ENCODE data around the gene GMPS.
"Not testable (repeated sequence)": the region's sequence is repeated elsewhere in the genome, so short reads cannot be mapped to it uniquely, and the experiment has no call there.

Gene GMPS

DNA sequence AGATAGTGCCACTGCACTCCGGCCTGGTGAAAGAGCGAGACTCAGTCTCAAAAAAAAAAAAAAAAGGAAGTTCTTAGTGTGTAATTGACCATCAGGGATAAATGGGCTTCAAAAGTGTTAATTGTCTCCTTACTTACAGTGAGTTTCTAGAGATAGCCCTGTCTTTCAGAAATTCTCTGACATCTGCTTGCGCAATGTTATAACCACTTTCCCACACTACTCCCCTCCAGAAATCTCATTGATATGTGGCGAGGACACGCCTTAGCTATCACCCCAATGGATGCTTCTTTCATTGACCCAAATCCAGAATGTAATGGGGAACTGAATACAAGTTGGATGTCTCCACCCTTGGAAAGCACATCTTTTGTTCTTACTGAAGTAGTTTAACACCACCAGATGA, 70.9 kb downstream of the GMPS start:
- no peak for DNase-seq (ENCODE audit: low read depth in 2 of 2)

DNA sequence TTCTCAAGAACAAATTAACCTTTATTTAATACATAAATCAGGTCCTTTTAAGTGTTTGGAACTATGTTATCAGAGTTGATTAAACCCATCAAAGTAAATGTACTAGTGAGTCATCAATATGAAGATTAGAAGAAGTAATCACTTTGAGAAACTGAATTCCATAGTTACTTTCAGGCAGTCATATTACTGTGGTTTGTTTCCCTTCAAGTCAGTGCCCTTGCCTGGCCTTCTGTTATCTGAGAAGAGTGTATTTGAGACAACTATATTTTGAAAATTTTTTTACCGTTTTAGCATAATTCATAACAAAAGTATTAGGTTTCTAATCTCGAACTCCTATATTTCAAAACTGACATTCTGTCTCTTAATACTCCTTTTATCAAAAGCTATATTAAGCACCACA, 73.6 kb downstream of the GMPS start:
- DNase-seq (ENCODE audit: low read depth in 2 of 2): no peak

DNA sequence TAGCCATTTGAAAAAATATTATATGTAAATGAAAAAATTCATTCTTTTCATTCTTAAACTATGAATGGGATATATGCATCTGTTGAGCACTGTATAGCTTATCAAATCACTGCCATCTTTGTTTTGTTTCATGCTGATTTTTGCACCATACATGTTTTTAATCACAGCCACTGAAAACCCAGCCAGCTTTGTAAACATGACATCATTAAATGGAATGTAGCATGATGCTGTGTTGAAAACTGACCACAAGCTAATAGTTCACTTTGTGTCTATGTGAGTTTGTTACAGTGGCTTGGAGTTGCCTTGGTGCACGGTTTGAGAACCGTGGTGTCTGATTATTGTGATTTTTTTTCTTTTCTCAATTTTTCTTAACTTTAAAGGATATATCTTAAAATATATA, 75.7 kb downstream of the GMPS start:
- DNase-seq (ENCODE audit: low read depth in 2 of 2): no peak

DNA sequence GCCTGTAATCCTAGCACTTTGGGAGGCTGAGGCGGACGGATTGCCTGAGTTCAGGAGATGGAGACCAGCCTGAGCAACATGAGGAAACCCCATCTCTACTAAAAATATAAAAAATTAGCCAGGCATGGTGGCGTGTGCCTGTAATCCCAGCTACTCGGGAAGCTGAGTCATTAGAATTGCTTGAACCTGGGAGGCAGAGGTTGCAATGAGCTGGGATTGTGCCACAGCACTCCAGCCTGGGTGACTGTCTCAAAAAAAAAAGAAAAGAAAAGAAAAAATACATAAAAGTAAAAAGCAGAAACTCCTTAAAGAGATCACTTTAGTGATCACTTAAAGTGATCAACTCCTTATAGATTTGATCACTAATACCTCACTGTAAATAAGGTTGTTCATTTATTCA, 78.0 kb downstream of the GMPS start:
- no peak for DNase-seq (ENCODE audit: low read depth in 2 of 2)

DNA sequence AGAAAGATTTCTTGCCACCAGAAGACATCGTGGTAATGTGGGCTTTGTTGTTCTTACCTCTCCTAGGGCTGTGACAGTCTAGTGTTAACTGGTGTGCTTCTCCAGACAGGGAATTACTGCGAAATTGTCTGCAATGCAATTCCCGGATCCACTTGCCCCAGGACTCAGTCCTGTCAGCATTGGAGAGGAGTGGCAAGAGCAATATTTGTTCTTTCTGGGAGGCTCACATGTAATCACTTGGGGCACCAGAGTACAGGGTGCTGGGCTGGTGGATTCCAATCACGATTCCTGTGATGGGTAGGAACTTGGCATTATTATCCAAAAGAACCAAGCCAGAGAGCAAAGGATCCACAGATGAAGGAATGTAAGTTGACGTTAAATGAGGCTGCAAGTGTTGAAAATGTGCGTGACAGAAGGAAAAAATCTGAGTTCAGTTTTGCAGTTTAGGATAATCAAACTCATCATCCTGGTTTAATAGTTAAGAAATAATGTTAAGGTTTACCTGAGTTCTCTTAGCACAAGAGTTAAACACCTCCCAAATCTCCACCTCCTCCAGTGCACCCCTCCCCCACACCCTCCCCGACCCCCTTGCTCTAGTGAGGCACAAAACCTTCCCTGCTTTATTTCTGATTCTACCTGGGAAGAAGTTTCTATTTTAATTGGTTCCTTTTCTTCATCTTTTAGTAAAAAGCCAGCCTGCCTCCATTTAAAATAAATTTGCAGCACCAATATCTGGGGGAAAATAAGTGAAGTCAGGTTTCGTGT, 79.2 kb downstream of the GMPS start:
- DNase-seq (ENCODE audit: low read depth in 2 of 2): no peak

DNA sequence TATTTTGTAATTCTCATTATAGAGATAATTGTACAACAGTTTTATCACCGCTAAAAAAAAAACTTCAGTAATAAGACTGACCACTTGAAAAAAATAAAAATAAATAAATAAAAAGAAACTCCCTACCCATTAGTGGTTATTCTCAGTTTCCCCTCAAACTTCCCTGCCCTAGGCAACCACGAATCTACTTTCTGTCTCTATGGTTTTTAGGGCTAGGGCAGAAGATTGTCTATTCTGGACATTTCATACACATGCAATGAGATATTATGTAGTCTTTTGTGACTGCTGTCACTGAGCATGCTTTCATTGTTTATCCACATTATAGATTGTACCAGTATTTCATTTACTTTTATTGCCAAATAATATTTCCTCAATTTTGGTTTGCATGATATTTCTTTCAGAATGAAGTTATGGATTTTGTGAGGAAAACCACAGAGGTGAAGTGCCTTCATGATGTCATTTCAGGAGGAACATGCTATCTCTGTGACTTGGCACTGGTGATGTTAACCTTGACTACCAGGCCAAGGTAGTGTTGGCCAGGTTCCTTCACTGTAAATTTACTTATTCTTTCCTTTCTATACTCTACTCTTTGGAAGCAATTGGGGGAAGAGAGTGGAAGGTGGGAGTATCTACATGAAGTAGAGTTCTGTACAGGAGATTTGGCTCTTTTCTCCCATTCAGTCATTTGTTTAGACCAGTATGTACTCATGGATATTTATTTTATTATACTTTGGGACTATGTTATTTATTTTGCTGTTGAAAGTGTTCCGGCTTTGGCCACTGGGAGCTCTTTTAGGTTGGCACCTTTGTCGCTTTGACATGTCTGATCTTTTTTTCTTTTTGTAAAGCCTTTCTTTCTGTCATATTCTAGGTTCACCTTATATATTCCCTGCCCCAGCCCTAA, 86.3 kb downstream of the GMPS start:
- DNase-seq (ENCODE audit: low read depth in 2 of 2): no peak

DNA sequence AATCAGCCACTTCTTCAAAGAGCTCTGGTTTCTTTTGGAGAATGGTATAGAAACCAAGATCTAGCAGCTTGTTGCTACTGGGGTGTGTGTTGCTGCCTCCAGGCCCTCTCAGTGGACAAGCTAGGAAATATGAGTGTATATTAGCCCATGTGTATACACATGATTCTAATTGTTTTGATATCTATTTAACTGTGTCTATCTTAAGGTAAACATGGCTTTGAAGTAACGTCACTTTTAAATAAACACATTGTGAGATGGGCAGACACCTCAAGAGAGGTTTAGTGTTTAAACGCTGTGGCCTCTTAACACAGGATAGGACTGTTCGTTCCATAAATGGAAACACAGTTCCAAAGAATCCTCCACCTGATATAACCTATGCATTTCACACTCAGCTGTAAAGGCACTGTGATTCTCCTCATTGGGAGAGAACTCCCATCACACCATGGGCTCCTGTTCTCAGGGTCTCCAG, 87.0 kb downstream of the GMPS start:
- DNase-seq (ENCODE audit: low read depth in 2 of 2): no peak

DNA sequence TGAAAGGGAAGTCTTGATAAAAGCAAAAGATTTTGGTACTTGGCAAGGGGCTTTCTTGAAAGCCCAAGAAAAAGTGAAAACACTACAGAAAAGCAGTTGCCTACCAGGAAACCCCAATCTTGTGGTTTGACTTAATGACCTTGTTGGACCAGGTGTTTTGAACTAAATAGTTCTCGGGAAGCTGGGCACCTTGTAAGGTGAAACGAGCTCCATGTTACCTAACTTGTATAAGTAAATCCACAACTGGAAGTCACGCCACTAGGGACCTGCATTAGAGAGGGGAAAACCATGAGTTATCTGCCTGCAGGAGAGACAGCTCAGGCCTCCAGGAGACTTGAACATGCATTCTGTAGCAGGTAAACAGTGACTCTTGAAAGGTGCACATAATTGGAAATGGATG, 88.2 kb downstream of the GMPS start:
- no peak for DNase-seq (ENCODE audit: low read depth in 2 of 2)

DNA sequence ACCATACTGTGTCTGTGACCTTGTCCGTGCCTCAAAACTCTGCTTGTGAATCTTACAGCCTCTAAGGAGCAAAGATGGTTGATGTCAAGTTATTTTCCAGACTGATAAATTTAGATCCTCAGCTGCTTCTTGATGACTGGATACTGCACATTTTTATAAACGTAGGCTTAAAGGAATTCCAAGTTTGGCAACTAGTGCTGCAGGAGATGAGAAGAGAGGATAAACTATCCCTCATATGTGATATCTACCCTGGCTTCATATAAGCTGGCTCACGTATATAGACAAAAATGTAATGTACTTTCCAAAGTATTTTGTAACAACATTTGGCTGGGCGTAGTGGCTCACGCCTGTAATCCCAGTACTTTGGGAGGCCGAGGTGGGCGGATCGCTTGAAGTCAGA, 89.6 kb downstream of the GMPS start:
- DNase-seq (ENCODE audit: low read depth in 2 of 2): no peak

DNA sequence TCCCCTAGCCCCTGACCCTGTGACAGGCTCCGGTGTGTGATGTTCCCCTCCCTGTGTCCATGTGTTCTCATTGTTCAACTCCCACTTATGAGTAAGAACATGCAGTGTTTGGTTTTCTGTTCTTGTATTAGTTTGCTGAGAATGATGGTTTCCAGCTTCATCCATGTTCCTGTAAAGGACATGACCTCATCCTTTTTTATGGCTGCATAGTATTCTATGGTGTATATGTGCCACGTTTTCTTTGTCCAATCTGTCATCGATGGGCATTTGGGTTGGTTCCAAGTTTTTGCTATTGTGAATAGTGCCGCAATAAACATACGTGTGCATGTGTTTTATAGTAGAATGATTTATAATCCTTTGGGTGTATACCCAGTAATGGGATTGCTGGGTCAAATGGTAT, 90.6 kb downstream of the GMPS start:
- not testable (repeated sequence) for DNase-seq (ENCODE audit: low read depth in 2 of 2)

DNA sequence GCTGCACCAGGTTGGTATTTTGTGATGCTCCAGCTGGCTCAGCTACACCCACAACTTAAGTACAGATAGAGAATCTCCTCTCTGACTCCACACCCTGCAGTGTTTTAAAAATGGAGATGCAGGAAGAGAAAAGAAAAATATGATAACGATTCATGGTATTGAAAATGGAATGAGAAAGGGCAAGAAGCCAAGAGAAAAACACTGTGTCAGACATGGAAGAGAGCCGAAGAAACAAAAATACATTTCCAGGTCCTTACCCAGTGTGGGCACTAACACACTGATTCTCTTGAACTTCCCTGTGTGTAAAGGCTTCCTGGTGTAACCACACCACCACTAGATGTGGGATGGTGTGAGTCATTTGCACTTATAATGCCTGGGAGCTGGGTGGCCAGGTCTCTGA, 93.1 kb downstream of the GMPS start:
- DNase-seq (ENCODE audit: low read depth in 2 of 2): no peak

DNA sequence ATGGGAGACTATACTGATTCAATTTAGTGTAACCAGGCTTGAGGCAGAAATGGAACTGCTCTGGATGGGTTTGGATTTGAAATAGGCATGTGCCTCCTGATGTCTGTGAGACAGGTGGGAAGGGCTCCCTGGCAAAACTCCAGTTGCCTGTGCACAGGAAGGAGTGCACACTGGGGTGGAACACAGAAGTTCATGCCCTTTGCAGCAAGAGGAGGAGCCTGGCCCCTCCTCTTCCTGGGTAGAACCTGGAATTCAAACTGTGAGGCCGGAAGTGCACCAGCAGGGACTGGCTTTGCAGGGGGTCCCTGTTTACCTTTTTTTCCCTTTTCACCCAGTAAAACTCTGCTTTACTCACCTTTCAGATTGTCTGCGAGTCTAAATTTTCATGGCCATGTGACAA, 99.9 kb downstream of the GMPS start:
- no peak for DNase-seq (ENCODE audit: low read depth in 2 of 2)

DNA sequence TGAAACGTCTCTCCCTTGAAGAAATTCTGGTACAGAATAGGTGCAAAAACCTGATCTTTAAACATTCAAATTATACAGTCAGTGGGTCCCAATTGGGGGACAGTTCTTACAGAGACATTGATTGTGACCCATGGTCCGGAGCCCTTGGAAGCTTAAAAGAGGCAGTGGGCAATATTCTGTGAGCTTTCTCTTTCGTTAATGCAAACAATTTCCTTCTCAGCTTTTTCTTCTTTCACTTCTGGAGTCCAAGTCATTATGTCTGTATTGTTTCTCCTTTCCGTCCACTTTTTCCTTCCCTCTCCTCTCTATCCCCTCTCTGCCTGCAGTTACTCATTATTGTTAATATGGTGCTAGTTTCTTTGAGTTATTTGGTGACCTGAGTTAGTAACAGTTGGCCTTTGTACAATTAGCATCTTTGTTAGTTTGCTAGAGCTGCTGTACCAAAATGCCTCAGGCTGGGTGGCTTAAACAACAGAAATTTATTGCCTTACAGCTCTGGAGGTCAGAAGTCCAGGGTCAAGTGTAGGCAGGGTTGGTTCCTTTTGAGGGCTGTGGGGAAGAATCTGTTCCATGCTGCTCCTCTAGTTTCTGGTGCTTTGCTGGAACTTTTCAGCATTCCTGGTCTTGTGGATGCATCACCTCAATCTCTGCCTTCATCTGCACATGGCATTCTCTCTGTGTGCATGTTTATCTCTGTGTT, 102.6 kb downstream of the GMPS start:
- DNase-seq (ENCODE audit: low read depth in 2 of 2): no peak

DNA sequence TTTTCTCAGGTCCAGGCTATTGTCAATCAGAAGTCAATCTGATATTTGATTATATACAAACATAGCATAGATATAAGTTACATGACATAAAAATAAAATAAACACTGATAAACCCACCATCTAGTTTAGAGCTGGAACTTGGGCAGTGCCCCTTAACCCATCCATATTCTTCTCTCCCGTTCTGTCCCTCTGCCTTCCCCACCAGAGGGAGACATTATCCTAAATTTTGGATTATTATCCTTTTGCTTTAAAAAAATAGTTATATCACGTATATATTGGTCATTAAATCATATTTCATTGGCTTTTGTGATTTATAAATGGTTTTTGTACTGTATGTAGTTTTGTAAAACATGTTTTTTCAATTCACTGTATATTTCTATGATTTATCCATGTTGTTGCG, 107.9 kb downstream of the GMPS start:
- DNase-seq (ENCODE audit: low read depth in 2 of 2): no peak

DNA sequence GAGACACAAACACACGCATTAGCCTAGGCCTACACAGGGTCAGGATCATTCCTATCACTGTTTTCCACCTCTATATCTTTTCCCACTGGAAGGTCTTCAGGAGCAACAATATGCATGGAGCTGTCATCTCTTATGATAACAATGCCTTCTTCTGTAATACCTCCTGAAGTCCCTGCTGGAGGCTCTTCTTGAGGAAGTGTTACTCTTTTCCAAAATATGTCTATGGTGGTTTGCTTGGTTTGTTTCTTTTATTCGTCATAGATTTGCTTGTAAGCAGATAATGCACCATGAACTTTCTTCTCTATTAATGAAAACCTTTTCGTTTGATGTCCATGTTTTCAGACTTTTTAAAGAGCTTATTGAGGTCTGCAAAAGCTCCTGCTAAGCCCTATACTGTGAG, 109.3 kb downstream of the GMPS start:
- DNase-seq (ENCODE audit: low read depth in 2 of 2): no peak

DNA sequence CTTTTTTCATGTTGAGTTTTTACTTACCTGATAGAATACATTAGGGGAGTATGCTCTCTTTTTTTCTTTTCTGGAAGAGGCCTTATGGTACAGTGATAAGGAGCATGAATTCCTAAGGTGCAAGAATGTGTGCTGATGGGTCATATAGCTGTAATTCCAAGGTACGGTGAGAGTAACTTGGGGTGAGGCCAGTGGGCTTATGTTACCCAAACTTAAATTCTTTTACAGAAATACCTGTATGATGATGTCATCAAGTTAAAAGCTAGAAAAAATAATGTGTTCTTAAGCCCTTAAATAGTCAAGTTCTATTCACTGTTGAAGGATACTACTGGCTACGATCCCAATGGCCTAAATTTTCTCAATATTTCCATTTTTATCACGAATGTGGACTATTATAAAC, 111.2 kb downstream of the GMPS start:
- DNase-seq (ENCODE audit: low read depth in 2 of 2): no peak

DNA sequence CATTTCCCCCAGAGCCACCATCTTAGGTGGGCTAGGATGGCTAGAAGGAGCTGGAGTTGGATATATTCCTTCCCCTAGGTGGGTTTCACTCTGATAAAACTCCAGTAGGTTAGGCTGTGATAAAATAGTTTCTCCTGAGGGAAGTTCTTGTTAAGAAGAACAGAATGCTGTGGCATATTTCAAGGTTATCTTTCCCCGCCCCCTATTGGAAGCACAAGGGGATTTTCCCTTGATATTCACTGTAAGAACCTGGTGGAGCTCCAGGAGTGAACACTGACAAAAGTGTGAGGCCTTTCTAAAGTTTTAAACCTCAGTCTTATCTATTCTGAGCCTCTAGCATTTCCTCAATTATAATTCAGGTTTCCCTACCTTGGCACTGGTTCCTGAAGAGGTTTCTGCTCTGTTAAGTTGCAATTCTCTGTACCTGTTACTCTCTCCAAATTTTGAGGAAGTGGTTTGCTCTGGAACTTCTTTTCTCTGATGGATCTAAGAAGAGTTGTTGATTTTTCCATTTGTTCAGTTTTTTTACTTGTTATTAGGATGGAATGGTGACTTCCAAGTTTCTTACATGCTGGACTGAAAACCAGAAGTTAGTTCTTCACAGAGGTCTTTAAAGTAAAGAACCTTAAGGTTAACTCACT, 113.5 kb downstream of the GMPS start:
- DNase-seq (ENCODE audit: low read depth in 2 of 2): no peak

DNA sequence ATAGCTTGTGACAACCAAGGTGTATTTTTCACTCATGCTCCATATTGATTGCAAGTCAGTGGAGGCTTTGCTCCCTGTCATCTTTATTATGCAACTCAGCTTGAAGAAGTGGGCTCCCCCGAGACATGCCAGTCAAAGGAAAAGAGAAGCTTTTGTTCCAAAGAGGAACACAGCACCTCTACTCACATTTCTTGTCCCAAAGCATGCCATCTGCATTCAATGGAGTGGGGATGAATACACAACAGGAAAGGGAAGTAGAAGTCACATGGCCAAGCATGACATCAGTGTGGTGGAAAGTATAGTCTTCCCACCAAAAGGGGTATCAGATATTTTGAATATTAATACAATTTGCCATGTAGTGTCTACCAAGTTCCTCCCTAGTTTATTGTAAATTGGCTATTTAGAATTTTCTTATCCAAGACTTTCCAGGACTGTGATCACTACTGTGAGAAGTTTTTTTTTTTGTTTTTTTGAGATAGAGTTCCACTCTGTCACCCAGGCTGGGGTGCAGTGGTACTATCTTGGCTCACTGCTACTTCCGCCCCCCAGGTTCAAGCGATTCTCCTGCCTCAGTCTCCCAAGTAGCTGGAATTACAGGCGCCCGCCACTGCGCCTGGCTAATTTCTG, 114.5 kb downstream of the GMPS start:
- no peak for DNase-seq (ENCODE audit: low read depth in 2 of 2)

DNA sequence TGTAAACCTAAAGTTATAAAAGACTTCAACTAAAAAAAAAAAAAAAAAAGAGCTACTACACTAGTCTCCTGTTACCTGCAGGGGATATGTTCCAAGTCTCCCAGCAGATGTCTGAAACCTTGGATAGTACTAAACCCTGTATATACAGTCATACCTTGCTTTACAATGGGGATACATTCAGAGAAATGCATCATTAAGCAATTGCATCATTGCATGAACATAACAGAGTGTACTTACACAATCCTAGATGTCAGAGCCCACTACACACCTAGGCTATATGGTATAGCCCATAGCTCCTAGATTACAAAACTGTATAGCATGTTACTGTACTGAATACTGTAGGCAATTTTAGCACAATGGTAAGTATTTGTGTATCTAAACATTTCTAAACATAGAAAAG, 119.1 kb downstream of the GMPS start:
- DNase-seq (ENCODE audit: low read depth in 2 of 2): no peak

DNA sequence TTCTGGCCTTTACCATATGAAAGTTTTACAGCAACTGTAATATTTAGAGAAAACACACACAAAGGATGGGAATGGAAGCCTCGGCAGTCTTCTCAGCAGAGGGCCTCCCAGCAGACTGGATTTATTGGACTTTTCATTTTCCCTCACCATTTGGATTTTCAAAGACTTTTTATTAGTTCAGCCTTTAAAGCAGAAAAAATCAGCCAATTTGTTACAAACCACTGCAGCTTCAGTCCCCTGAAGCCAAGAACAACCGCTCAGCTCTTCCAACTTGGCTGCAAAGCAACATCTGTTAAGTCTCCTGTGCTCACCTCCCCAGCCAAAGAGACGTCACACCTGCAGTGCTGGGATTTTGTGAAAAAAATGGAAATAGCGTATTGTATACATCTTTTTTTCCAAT, 120.8 kb downstream of the GMPS start:
- DNase-seq (ENCODE audit: low read depth in 2 of 2): no peak

DNA sequence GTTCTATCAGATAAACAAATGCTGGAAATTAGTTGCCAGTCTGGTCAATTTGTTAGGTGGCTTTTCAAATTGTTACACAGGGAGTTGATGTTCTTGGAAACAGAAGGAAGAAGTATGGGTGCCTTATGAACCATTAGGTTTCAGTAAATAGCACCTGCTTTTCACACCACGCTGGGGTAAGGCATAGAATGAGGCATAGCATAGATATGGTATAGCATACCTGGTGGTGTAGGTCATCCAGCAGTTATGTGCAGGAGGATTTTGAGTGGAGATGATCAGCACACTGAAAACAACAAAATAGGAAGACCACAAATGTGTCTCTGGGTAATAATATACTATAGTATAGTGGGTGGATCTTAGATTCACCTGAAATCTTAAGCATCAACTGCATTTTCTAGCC, 121.4 kb downstream of the GMPS start:
- no peak for DNase-seq (ENCODE audit: low read depth in 2 of 2)
